GM12878 (cell line): ENCODE data around the gene INHA. TPM values are rescaled to one million over a fixed set of nuclear protein-coding genes. Genes with fewer than 3 reads are reported as not detected.

ENCODE experiments used
- ATAC-seq: fragments of 200-7000 bp; cut with Tn5 transposase; 3 replicates; pipeline ENCODE4 v1.9.1; 2020; ENCODE audit warnings: mild to moderate bottlenecking, moderate library complexity
- BruUV-seq: library from RNA; stranded (reverse); fragments of 400-500 nt; replicated peaks from 2 replicates; lab custom pipeline; 2021; lab: Mats Ljungman, UMichigan
- CTCF ChIA-PET: fragments of 300-600 bp; sonication (Branson Sonifier 250); formaldehyde crosslinking; extraction: SDS; loops from one replicate; lab custom pipeline; 2021; ENCODE audit warnings: inconsistent platforms; lab: Yijun Ruan, JAX
- POLR2A ChIA-PET: fragments of 350-600 bp; formaldehyde crosslinking; extraction: SDS; loops from one replicate; lab custom pipeline; 2021; ENCODE audit warnings: inconsistent platforms; lab: Charles Lee
- RAD21 ChIA-PET: fragments of 300-600 bp; sonication (Branson Sonifier 250); formaldehyde crosslinking; loops from one replicate; lab custom pipeline; 2023; ENCODE audit warnings: antibody characterized with exemption; ENCODE audit not compliant: unreplicated experiment; lab: Charles Lee
- SMC1A ChIA-PET: fragments of 300-600 bp; sonication (Branson Sonifier 250); formaldehyde crosslinking; loops from one replicate; lab custom pipeline; 2023; ENCODE audit not compliant: unreplicated experiment, uncharacterized antibody; lab: Charles Lee
- DNase-seq: peaks from one replicate; pipeline ENCODE4 v3.0.0-alpha.2; 2011; ENCODE audit warnings: low read depth, low spot score
- FAIRE-seq: peaks from 3 replicates; lab custom pipeline; 2011; peaks lifted over from hg19 to GRCh38; lab: Jason Lieb, UNC
- H2AFZ ChIP-seq: 2 replicates; pipeline ENCODE4 v1.6.0; 2011; ENCODE audit warnings: low read depth, low read length, control low read depth; ENCODE audit not compliant: control insufficient read depth
- H3K27ac ChIP-seq: 2 replicates; pipeline ENCODE4 v1.5.1; 2011; ENCODE audit warnings: control low read depth; ENCODE audit not compliant: control insufficient read depth, insufficient read depth
- H3K27me3 ChIP-seq, 2 experiments: replicated peaks in 1 of 2; 2 replicates each; pipeline versions ENCODE4 v1.6.0 to v1.6.1; 2011; ENCODE audit warnings: low read length in 1 of 2; ENCODE audit not compliant: control insufficient read depth in 2 of 2, insufficient read depth in 2 of 2
- H3K36me3 ChIP-seq, 2 experiments: 2 replicates each; pipeline ENCODE4 v1.5.1; 2011; ENCODE audit warnings: low read length in 1 of 2; ENCODE audit not compliant: control insufficient read depth in 2 of 2, insufficient read depth in 2 of 2
- H3K4me1 ChIP-seq: 2 replicates; pipeline ENCODE4 v1.6.1; 2011; ENCODE audit warnings: mild to moderate bottlenecking, low read length, moderate library complexity, mixed read lengths; ENCODE audit not compliant: control insufficient read depth, insufficient read depth
- H3K4me2 ChIP-seq: 2 replicates; pipeline ENCODE4 v1.6.0; 2011; ENCODE audit warnings: control low read depth; ENCODE audit not compliant: control insufficient read depth, insufficient read depth
- H3K4me3 ChIP-seq: fragments of 200-600 bp; sonication (generic); 2 replicates; pipeline ENCODE4 v1.5.1; 2016
- H3K79me2 ChIP-seq: 2 replicates; pipeline ENCODE4 v1.6.0; 2011; ENCODE audit warnings: low read length; ENCODE audit not compliant: control insufficient read depth, insufficient read depth
- H3K9ac ChIP-seq: 2 replicates; pipeline ENCODE4 v1.8.0; 2011; ENCODE audit warnings: low read length, control low read depth, mixed read lengths; ENCODE audit not compliant: control insufficient read depth, insufficient read depth
- H3K9me3 ChIP-seq: replicated peaks from 3 replicates; pipeline ENCODE4 v1.5.1; 2011; ENCODE audit warnings: mild to moderate bottlenecking, low read length; ENCODE audit not compliant: control insufficient read depth, insufficient read depth
- H4K20me1 ChIP-seq: 2 replicates; pipeline ENCODE4 v1.6.0; 2011; ENCODE audit not compliant: control insufficient read depth, insufficient read depth
- BCLAF1 ChIP-seq: fragments of 450-650 bp; IDR thresholded peaks from 2 replicates; pipeline ENCODE4 v1.6.1; 2017; ENCODE audit warnings: antibody characterized with exemption, mild to moderate bottlenecking, moderate library complexity
- BHLHE40 ChIP-seq, 2 experiments: fragments of 450-650 bp in 1 of 2; IDR thresholded peaks; 2 replicates each; pipeline ENCODE4 v1.6.1; 2011 to 2017; ENCODE audit warnings: low read depth in 2 of 2, borderline replicate concordance in 1 of 2, improper control_type of control experiment in 1 of 2, low read length in 1 of 2, mild to moderate bottlenecking in 1 of 2
- CBX3 ChIP-seq: fragments of 200-600 bp; sonication (generic); IDR thresholded peaks from 2 replicates; pipeline ENCODE4 v1.6.1; 2016; ENCODE audit warnings: low read depth, borderline replicate concordance
- CHD1 ChIP-seq: IDR thresholded peaks from 2 replicates; pipeline ENCODE4 v1.6.1; 2012; ENCODE audit warnings: low read depth, low read length, improper control_type of control experiment
- ESRRA ChIP-seq: IDR thresholded peaks from 2 replicates; pipeline ENCODE4 v1.6.1; 2012; ENCODE audit warnings: mild to moderate bottlenecking, low read length, improper control_type of control experiment
- IRF4 ChIP-seq: IDR thresholded peaks from 2 replicates; pipeline ENCODE4 v1.6.1; 2011; ENCODE audit warnings: low read depth, low read length
- KLF5 ChIP-seq: fragments of 450-650 bp; IDR thresholded peaks from 2 replicates; pipeline ENCODE4 v1.6.1; 2014; ENCODE audit warnings: mild to moderate bottlenecking; ENCODE audit not compliant: partially characterized antibody
- LARP7 ChIP-seq: fragments of 450-650 bp; IDR thresholded peaks from 2 replicates; pipeline ENCODE4 v1.6.1; 2017; ENCODE audit warnings: mild to moderate bottlenecking
- NR2F1 ChIP-seq: fragments of 450-650 bp; conservative IDR thresholded peaks from 2 replicates; pipeline ENCODE4 v1.6.1; 2017; ENCODE audit warnings: mild to moderate bottlenecking
- RAD51 ChIP-seq: fragments of 450-650 bp; IDR thresholded peaks from 2 replicates; pipeline ENCODE4 v1.6.1; 2016; ENCODE audit warnings: moderate library complexity, mild to moderate bottlenecking, inconsistent platforms
- RUNX3 ChIP-seq: IDR thresholded peaks from 2 replicates; pipeline ENCODE4 v1.6.1; 2012; ENCODE audit warnings: low read length, inconsistent platforms
- SKIL ChIP-seq: fragments of 450-650 bp; IDR thresholded peaks from 2 replicates; pipeline ENCODE4 v1.6.1; 2017; ENCODE audit warnings: mild to moderate bottlenecking, low read depth, inconsistent platforms; ENCODE audit not compliant: poor library complexity, severe bottlenecking
- SMC3 ChIP-seq: IDR thresholded peaks from 2 replicates; pipeline ENCODE4 v1.6.1; 2011; ENCODE audit warnings: low read length, improper control_type of control experiment, borderline replicate concordance
- TCF7 ChIP-seq: IDR thresholded peaks from 2 replicates; pipeline ENCODE4 v1.6.1; 2014; ENCODE audit warnings: antibody characterized with exemption, borderline replicate concordance
- ZNF24 ChIP-seq: fragments of 450-650 bp; IDR thresholded peaks from 2 replicates; pipeline ENCODE4 v1.6.1; 2017; ENCODE audit warnings: antibody characterized with exemption, mild to moderate bottlenecking
- WGBS: methylation state at CpG from one replicate; pipeline ENCODE4 v1.1.6; 2016; ENCODE audit warnings: low lambda C conversion rate; ENCODE audit not compliant: insufficient replicate concordance, insufficient coverage; ENCODE audit errors: missing lambda C conversion rate; 5-methylcytosine and 5-hydroxymethylcytosine counted together
- in situ Hi-C: fragments of 300-500 bp; cut with MboI; formaldehyde crosslinking; loops from 9 replicates; pipeline ENCODE4 v1.14.3; 2018; ENCODE audit warnings: mixed read lengths
- intact Hi-C: fragments of 100-400 bp; cut with micrococcal nuclease; formaldehyde crosslinking; loops from one replicate; pipeline ENCODE4 v1.14.2; 2022; ENCODE audit not compliant: unreplicated experiment
- polyA plus RNA-seq, 11 experiments: library from polyadenylated mRNA; depleted of rRNA in 4 of 11; unstranded in 6 of 11; stranded (reverse) in 5 of 11; fragments of >200 nt; fragmentation: Nextera tagmentation in 4 of 11; fragmentation: Illumina TruSeq in 1 of 11; extraction: Ambion mirVana in 4 of 11; extraction: Trizol in 1 of 11; gene quantifications; 1 replicate in 1 of 11; 2 replicates in 10 of 11; pipeline versions ENCODE4 v1.2.1 to v1.2.3, GENCODE V29; 2011 to 2016; ENCODE audit warnings: inconsistent platforms in 2 of 11, missing spikeins in 2 of 11, low read depth in 1 of 11
- total RNA-seq, 4 experiments: library from RNA; depleted of rRNA in 3 of 4; stranded (reverse); fragments of >200 nt in 3 of 4; fragmentation: Illumina TruSeq in 1 of 4; extraction: Trizol in 1 of 4; gene quantifications; 2 replicates each; pipeline versions ENCODE4 v1.2.1 to v1.2.3, GENCODE V29; 2013 to 2021
- TF ChIP-seq, protein P1 (sequence below): fragments of 450-650 bp; IDR thresholded peaks from 2 replicates; pipeline ENCODE4 v1.6.1; 2018; ENCODE audit warnings: borderline replicate concordance, mild to moderate bottlenecking; ENCODE audit not compliant: partially characterized antibody
- TF ChIP-seq, protein P2 (sequence below): IDR thresholded peaks from 2 replicates; pipeline ENCODE4 v1.6.1; 2011; ENCODE audit warnings: low read depth, mild to moderate bottlenecking, low read length, moderate library complexity, borderline replicate concordance; ENCODE audit errors: extremely low read depth

Gene INHA
- total and polyA plus RNA-seq, 10 of the 15 experiments (the other 5 are each of a cell fraction or from before 2014, with no cell fraction given), result not detected

DNA sequence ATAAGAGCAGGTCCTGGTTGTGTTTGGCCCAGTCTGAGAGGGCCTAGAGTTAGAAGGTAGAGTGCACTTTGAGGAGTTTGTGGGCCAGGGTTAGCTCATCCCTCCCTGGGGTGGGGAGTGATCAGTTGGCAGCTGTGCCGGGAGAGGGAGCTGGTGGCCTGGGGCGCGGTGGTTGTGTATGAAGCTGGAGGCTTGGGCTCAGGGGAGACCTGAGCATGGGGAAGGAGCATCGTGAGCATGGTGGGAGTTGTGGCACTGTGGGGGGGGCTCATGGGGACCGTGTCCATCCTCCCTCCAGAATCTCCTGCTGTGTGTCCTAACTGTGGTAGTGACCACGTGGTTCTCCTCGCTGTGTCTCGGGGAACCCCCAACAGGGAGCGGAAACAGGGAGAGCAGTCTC lies 39.2 kb downstream of the INHA start:
- in situ Hi-C loops (no loop called here), intact Hi-C loops (no loop called here)
- 78% methylated on average over 9 of the region's 9 CpGs for WGBS
- Histone ChIP-seq H3K4me3 (no peak overlapping the region), H4K20me1 (no peaks in the 10 kb centered on the region), H3K4me1 (0 out of 2 replicates have a peak, but pooled peaks cover 4% of the 10 kb centered on the region), H3K9ac (no peak overlapping the region), H3K79me2 (no peaks in the 10 kb centered on the region), H3K27ac (no peak overlapping the region), H3K4me2 (no peak overlapping the region), H3K36me3 (peaks cover 3 to 6% of the 10 kb centered on the region in 2 experiments; a peak in 3 of 4 replicates), H3K27me3 (no peaks in the 10 kb centered on the region), H2AFZ (no peak overlapping the region), H3K9me3 (no peaks in the 10 kb centered on the region)
- TF ChIP-seq, protein P1, sequence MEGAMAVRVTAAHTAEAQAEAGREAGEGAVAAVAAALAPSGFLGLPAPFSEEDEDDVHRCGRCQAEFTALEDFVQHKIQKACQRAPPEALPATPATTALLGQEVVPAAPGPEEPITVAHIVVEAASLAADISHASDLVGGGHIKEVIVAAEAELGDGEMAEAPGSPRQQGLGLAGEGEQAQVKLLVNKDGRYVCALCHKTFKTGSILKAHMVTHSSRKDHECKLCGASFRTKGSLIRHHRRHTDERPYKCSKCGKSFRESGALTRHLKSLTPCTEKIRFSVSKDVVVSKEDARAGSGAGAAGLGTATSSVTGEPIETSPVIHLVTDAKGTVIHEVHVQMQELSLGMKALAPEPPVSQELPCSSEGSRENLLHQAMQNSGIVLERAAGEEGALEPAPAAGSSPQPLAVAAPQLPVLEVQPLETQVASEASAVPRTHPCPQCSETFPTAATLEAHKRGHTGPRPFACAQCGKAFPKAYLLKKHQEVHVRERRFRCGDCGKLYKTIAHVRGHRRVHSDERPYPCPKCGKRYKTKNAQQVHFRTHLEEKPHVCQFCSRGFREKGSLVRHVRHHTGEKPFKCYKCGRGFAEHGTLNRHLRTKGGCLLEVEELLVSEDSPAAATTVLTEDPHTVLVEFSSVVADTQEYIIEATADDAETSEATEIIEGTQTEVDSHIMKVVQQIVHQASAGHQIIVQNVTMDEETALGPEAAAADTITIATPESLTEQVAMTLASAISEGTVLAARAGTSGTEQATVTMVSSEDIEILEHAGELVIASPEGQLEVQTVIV, result no peak
- TF ChIP-seq BCLAF1 (no peak), BHLHE40 (IDR thresholded peaks at IDR 0.05; ENCODE audit: borderline replicate concordance in 1 of 2, low read depth in 2 of 2, low read length in 1 of 2) (no peak), CHD1 (no peak), LARP7 (no peak), KLF5 (no peak), SKIL (no peak), ESRRA (no peak), NR2F1 (no peak), ZNF24 (no peak), RAD51 (no peak), TCF7 (no peak), IRF4 (no peak), CBX3 (no peak), SMC3 (no peak), RUNX3 (no peak)
- TF ChIP-seq, protein P2, sequence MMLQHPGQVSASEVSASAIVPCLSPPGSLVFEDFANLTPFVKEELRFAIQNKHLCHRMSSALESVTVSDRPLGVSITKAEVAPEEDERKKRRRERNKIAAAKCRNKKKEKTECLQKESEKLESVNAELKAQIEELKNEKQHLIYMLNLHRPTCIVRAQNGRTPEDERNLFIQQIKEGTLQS, result no peak
- ATAC-seq (no peak), DNase-seq (no peak), FAIRE-seq (no peak)
- ChIA-PET CTCF (interaction anchor here (0.6 to 1.0 kb wide), 2 partner anchors 31 to 69 kb away, joined by 3 read pairs; no protein-coding TSS in a partner anchor), RAD21 (interaction anchor here (1.8 kb wide), 1 partner anchor 14 kb away, joined by 5 read pairs; the partner anchor contains the start of gene STK11IP), POLR2A (no interaction called here), SMC1A (no interaction called here)
- BruUV-seq, result no TSS peak
